ENCODE data around the gene DNASE2.

DNASE2 gene

GRCh38 chr19:12885749-12886650 lies 4.8 kb upstream of the DNASE2 start:
- DNase-seq, result no peak

GRCh38 chr19:12884926-12885748 lies 3.9 kb upstream of the DNASE2 start:
- peak; percentile 75 for DNase-seq

DNA sequence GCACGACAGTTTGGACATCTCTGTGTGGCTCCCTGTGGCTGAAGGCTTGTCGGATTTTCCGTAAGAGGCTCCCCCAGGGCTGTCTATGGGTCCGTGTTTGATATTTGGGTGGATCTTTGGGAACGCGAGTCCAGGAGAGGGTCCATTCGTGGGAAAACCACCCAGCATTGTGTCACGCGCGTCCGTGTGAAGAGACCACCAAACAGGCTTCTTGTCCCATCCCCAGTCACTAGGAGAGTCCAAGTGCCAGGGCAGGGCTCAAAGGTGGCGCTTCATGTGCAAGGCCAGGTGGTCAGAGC lies 3.3 kb upstream of the DNASE2 start:
- DNase-seq, result no peak

- no peak for DNase-seq
Measured at GRCh38 chr19:12884202-12884601, 3.0 kb upstream of the DNASE2 start.

DNA sequence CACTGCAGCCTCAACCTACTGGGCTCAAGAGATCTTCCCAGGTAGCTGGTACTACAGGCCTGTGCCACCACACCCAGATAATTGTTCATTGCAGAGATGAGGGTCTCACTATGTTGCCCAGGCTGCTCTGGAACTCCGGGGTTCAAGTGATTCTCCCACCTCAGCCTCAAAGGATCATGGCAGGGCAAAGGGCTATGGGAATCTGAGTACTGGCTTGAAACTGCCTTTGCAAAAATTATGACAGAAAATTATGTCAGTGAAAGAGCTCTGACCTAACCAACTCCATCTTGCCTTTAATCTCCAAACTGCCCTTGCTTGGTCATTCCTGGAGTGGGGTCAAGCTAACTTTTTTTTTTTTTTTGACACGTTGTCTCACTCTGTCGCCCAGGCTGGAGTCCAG lies 1.3 kb upstream of the DNASE2 start:
- no peak for DNase-seq

DNA sequence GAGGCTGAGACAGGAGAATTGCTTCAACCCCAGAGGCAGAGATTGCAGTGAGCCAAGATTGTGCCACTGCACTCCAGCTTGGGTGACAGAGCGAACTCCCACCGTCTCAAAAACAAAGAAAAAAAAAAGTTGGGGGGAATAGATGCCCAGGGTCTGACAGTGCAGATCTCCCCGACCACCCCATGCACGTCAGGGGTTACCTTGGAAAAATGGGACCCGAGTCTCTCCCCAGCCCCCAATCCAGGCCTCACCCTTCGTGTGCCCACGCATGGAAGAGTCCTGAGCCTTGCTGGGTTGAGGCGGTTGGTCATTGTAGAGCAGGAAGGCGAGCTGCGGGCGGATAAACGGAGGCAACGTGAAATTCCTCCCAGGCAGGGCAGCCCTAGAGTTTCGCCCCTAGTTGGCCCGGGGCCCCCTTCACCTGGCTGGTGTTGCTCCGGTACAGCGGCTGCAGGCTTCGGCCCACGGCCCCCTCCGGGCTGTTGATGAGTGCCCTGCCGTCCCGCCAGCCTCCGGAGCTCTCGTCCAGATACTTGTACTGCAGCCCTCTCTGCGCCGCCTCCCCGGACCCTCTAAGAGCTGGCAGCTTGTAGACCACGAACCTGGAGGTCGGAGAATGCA lies 588 bp downstream of the DNASE2 start:
- DNase-seq, result no peak

GRCh38 chr19:12875086-12875485 lies 6.2 kb downstream of the DNASE2 start:
- no peak for DNase-seq

DNA sequence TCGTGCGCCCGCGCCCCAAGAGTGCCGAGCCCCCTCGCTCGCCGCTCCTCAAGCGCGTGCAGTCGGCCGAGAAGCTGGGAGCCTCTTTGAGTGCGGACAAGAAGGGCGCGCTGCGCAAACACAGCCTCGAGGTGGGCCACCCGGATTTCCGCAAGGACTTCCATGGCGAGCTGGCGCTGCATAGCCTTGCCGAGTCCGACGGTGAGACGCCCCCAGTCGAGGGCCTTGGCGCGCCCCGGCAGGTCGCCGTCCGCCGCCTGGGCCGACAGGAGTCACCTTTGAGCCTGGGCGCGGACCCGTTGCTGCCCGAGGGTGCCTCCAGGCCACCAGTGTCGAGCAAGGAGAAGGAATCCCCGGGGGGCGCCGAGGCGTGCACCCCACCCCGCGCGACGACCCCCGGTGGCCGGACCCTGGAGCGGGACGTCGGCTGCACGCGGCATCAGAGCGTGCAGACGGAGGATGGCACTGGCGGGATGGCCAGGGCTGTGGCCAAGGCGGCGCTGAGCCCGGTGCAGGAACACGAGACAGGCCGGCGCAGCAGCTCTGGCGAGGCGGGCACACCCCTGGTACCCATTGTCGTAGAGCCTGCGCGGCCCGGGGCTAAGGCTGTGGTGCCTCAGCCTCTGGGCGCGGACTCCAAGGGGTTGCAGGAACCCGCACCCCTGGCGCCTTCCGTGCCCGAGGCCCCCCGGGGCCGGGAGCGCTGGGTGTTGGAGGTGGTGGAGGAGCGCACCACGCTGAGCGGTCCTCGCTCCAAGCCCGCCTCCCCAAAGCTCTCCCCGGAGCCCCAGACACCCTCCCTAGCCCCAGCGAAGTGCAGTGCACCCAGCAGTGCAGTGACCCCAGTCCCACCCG lies 7.1 kb downstream of the DNASE2 start:
- no peak for DNase-seq

DNA sequence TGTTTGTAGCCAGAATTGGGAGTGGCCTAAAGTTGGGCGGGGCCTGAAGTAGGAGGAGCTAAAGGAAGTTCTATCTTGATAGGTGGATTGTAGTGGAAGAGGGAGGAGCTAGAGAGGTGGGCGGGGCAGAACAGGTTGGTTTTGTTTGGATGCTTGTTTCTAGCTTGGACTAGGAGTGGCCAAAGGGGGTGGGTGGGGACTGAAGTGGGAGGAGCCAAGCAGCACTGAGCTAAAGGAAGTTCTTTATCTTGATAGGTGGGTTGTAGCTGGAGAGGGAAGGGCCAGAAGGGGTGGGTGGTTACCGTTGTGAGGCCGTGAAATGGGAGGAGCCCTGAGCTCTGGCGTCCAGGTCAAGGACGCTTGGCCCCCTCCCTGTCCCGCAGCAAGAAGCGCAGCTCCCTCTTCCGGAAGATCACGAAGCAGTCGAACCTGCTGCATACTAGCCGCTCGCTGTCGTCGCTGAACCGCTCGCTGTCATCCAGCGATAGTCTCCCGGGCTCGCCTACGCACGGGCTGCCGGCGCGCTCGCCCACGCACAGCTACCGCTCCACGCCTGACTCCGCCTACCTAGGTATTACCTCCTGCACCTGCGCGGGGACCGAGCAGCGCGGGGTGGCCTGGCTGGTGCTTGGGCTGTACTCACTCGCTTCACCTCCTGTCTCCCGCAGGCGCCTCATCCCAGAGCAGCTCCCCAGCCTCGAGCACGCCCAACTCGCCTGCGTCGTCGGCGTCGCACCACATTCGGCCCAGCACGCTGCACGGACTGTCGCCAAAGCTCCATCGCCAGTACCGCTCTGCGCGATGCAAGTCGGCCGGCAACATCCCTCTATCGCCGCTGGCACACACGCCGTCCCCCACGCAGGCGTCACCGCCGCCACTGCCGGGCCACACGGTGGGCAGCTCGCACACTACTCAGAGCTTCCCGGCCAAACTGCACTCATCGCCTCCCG lies 8.0 kb downstream of the DNASE2 start:
- DNase-seq, result peak; percentile 52

GRCh38 chr19:12872255-12872654 lies 9.0 kb downstream of the DNASE2 start:
- DNase-seq, result no peak

DNA sequence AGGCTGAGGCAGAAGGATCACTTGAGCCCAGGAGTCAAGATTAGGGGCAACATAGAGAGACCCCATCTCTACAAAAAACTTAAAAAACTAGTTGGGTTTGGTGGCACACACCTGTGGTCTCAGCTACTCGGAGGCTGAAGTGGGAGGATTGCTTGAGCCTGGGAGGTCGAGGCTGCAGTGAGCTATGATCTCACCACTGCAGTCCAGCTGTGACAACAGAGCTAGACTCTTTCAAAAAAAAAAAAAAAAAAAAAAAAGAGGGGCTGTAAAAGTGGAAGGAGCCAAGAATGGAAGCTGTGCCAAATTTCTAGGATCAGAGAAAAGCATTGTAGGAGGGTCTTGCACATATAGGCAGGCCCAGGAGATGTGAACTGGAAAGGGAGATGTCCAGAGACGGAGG lies 9.6 kb downstream of the DNASE2 start:
- no peak for DNase-seq

DNA sequence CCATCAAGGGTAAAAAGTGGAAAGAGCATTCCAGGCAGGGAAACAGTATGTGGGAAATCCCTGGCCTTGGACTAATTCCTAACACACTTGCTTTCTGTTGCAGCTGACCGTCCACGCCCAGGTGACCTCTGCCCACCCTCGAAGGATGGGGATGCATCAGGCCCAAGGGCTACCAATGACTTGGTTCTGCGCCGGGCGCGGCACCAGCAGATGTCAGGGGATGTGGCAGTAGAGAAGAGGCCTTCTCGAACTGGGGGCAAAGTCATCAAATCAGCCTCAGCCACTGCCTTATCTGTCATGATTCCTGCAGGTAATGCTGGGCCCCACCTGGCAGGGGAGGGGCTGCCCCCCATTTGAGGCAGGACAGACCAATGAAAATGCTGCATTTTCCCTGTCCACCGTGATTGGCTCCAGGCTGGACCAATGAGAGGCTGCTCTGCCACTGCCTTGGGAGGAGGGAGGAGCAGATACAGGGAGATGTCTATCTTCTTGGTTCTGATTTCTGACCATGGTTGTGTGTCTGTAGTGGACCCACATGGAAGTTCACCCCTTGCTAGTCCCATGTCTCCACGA lies 12.6 kb downstream of the DNASE2 start:
- DNase-seq, result no peak

GRCh38 chr19:12867120-12868099 lies 13.8 kb downstream of the DNASE2 start:
- DNase-seq, result peak; percentile 68

DNA sequence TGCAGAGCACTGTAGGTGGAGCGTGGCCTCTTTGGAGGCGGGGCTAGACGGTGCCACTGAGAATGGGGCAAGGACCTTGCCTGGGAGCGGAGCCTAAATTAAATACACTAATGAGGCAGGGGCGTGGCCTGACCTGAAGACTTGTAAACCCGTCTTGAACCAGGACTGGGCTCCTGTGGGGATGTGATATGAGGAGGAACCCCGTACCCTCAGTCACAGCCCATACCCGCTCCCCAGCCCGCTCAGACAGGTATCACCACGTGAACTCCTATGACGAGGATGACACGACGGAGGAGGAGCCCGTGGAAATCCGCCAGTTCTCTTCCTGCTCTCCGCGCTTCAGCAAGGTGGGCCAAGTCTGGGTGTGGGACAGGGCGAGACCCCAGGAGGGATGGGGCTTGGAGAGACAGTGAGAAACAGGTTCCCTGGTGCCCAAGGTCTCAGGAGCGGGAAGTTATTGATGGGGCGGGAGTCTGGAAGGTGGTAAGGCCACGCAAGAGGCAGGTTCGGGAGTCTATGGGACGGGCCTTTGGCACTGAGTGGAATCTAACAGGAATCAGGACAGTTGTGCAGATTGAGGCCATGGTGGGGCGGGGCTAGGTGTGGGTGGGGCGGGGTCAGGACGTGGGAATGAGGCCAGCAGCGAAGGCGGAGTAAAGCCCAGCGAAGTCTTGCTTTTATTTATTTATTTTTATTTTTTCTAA lies 14.7 kb downstream of the DNASE2 start:
- DNase-seq, result no peak

GRCh38 chr19:12865746-12866415 lies 15.4 kb downstream of the DNASE2 start:
- DNase-seq, result no peak

DNA sequence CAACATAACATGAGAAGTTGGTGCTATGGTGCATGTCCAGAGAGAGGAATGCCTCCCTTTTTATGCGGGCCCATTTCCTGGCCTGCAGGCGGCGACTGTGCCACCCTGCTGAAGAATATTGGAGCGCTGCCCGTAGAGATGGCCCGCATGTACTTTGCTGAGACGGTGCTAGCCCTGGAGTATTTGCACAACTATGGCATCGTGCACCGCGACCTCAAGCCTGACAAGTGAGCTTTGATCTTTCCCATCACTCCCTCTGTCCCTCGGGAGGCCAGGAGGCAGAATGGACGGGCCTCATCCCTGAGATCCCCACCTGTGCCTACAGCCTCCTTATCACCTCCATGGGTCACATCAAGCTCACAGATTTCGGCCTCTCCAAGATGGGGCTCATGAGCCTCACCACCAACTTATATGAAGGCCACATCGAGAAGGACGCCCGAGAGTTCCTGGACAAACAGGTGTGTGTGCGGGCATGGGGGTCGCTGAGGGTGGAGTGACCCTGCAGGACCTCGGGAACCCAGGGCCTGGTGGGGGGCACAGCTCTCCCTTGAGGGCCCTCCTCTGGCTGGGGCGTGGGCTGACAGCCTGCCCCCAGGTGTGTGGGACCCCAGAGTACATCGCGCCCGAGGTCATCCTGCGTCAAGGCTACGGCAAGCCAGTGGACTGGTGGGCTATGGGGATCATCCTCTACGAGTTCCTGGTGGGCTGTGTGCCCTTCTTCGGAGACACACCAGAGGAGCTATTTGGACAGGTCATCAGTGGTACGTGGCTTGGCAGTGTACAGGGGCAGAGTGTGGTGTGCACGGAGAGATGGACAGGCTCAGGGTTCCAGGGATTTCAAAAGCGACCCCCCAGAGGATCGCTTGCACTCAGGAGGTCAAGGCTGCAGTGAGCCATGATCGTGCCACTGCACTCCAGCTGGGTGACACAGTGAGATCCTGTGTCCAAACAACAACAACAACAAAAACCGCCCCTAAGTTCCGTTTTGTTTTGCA lies 16.2 kb downstream of the DNASE2 start:
- no peak for DNase-seq

DNA sequence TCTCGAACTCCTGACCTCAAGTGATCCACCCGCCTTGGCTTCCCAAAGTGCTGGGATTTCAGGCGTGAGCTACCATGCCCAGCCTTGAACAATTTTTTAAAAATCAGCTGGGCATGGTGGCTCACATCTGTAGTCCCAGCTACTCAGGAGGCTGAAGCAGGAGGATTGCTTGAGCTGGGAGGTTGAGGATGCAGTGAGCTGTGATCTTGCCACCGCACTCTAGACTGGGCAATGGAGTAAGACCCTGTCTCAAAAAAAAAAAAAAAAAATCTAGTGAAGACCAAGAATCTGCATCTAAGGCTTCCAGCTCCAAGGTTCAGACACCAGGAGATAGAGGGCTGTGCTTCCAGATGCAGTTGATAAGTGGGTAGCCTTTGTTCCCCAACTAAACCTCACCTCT lies 17.1 kb downstream of the DNASE2 start:
- DNase-seq, result no peak
